ENCODE results near the gene C1QTNF6.
"Not testable (repeated sequence)": the region's sequence is repeated elsewhere in the genome, so short reads cannot be mapped to it uniquely, and the experiment has no call there.

C1QTNF6 gene

DNA sequence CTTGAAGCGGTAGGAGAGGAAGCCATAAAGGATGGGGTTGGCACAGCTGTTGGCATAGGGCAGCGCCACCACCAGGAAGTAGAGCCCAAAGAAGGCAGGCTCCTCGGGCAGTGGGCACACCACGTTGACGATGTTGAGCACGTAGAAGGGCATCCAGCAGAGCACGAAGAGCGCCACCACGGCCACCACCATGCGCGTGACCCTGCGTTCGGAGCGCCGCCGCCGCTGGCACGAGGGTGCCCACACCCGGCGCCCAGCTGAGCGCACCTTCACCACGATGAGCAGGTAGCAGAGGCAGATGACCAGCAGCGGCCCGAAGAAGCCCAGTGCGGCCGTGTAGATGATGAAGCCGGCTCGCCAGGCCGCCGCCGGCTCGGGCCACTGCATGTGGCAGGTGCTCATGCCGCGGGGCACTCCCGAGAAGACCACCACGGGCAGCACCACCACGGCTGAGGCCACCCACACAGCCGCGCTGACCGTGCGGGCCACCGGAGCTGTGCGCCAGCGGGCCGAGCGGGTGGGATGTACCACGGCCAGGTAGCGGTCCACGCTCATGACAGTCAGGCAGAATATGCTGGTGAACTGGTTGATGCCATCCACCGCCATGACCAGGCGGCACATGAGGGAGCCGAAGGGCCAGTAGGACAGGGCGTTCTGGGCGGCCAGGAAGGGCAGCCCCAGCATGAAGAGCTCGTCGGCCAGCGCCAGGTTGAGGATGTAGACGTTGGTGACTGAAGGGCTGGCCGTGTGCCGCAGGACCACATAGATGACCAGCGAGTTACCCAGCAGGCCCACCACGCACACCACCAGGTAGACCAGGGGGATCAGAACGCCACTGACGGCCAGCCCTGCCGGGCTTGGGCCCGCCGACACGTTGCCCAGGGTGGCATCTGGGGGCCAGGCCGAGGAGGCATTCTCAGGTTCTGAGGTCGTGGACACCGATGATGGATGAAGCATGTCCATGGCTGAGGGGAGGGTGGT is 19.1 kb upstream of the C1QTNF6 start:
- no peak for DNase-seq

DNA sequence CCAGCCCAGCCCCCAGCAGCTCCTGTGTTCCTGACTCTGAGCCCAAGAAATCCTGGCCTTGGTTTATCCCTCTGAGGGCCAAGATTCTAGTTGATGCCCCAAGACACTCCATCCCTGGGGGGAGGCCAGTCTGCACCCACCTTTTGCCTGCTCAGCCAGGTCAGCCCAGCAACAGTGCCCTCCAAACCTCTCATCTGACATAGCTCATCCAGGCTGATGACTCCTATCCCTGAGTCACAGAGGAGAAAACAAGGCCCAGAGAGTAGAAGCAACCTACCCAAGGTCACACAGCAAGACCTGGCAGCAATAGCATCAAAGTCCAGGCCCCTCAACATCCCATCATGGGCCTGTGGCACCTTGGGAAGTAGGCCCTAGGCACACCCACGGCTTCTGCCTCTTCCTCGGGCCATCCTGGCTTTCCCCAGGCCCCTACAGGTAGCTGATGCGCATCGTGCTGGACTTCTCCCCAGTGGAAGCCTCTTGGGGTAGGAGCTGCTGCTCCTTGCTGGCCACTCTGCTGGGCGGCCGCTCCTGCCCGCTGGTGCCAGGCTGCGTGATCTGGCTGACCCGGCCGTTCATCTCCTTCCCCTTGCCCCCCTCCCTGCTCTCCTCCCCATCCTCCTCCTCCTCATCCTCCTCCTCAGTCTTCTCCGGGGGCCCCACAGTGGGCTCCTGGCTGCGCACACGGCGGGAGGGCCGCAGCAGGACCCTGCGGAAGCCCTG is 18.2 kb upstream of the C1QTNF6 start:
- DNase-seq = no peak

DNA sequence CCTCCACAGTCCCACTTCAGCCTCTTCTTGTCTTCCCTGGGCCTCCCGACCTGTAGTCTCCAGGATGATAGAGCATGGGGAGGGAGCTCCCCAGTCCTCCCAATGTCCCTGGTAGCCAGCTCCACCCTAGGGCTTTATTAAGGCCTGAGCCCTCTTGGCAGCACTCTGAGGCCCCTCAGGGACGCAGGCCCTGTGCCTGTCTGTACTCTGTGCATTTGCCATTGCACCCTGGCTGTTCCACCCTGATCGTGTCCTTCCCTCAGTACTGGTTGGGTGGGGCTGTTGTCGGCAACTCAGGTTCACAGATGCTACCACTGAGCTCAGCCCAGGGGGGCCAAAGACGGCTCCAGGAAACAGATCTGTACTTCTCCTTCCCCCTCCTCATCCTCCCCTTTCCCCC is 17.0 kb upstream of the C1QTNF6 start:
- no peak for DNase-seq

- no peak for DNase-seq
These were observed 16.1 kb upstream of the C1QTNF6 start for GRCh38 chr22:37204045-37204655.

DNA sequence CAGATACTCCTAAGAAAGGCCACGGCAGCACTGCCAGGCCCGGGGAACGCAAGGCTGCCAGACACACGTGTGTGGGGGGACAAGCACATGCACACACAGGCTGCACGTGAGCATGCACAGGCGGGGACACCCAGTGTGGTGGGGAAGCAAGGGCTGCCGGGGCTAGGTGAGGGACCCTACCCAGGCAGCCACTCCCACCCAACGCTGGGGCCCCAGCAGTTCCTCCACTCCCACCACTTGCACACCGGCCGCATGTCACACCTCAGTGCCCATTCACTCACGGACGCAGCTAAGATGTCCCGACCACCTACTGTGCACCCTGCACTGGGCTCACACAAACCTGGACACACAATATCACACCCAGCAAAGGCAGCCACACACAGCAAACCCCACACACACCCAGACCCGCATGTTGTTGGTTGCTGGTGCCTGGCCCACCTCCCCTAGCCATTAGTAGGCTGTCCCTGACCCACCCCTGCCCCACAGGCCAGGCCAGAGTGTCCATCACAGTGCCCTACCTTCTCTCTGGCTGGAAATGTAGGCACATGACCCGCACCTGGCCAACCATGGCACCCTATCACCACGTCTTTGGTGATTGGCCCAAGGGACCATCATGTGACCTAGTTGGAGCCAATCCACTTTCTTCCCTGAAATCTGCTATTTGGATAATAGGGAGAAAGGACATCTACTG is 15.5 kb upstream of the C1QTNF6 start:
- DNase-seq = no peak

DNA sequence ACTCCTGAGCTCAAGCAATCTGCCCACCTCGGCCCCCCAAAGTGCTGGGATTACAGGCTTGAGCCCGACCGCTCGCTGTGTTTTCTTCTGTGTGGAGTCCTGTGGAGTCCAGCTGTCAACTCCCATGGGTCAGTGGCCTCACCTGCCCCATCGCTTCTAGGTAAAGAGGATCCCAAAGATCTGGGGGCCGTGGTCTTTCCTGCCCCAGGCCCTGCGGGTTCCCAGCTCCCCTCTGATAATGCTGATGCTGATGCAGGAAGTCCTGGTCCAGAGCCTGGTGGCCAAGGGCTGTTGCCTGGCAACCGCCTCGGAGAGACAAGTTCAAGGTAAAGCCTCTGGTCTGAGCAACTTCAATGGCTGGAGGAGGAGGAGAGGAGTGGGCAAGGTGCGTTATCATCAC is 14.7 kb upstream of the C1QTNF6 start:
- DNase-seq = no peak

GRCh38 chr22:37202001-37202555 is 14.0 kb upstream of the C1QTNF6 start:
- no peak for DNase-seq

DNA sequence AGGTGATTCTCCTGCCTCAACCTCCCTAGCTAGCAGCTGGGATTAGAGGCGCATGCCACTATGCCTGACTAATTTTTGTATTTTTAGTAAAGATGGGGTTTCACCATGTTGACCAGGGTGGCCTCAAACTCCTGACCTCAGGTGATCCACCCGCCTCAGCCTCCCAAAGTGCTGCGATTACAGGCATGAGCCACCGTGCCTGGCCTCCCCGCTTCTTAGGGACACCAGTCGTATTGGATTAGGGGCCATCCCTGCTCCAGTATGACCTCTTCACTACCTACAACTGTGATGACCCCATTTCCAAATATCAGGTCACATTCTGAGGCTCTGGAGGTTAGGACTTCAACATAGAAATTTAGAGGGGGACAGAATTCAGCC is 13.4 kb upstream of the C1QTNF6 start:
- not testable (repeated sequence) for DNase-seq

GRCh38 chr22:37199760-37200108 is 11.7 kb upstream of the C1QTNF6 start:
- peak in 1 of 14 donors; percentile 47 for DNase-seq

GRCh38 chr22:37199103-37199759 is 11.2 kb upstream of the C1QTNF6 start:
- DNase-seq = peak; percentile 88 to 100 (median 98)

DNA sequence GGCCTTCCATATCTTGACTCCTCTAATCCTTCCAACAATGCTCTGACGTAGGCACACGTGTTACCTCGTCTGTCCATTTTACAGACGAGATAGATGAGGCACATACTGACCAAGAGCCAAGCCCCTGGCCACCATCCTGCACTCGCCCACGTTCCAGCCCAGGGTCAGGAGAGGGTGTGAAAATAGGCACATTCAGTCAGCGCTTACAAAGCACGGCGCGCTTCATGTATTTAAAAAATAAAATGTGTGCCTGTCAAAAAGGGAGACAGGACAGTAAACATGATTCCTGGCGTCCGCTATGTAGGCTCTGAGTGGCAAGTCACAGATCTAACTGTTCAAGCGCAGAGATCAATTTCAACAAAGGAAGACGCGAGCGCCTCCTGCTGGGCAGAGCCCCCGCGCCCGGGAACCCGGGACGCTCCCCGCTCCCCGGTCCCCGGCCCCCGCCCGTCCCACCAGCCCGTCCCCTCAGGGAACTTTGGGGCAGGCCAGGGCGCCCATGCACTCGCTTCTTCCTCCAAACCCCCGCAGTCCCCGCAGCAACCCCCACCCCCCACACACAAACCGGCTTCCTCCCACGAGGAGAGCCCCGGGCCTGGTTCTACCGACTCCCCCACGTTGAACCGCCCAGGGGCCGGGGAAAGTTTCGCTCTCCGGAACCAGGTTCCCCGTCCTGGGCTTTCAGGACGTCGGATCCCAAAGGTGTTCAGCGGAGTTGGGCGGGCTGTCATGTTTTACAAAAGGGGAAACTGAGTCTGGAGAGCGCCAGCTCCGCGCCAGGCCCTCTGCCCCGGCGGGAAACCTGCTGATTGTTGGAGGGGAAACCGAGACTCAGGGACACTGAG is 10.4 kb upstream of the C1QTNF6 start:
- DNase-seq = peak in 12 of 14 donors; percentile 45 to 86 (median 68)

- peak in 6 of 14 donors; percentile 28 to 69 (median 58) for DNase-seq
These were observed 9.6 kb upstream of the C1QTNF6 start for GRCh38 chr22:37197451-37198257.

GRCh38 chr22:37196539-37197450 is 8.7 kb upstream of the C1QTNF6 start:
- DNase-seq = peak in 12 of 14 donors; percentile 28 to 82 (median 52)

DNA sequence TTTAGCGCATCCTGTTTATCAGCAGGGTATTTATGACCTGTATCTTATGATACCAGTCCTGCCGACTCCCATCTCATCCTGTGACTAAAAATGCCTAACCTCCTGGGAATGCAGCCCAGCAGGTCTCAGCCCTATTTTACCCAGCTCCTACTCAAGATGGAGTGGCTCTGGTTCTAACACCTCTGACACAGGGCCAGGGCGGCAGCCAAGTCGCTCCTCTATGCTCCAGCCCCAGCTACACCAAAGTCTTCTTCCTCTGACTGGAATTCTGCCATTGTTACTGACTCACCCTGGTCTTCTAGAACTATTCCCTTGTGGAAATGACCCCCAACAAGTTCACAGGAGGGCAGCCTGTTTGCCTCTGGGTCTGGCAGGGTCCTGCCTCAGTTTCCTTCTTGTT is 7.9 kb upstream of the C1QTNF6 start:
- DNase-seq = no peak

- DNase-seq = no peak
These were observed 6.7 kb upstream of the C1QTNF6 start for GRCh38 chr22:37194750-37195149.

GRCh38 chr22:37193629-37194191 is 5.7 kb upstream of the C1QTNF6 start:
- peak in 1 of 14 donors; percentile 26 for DNase-seq

DNA sequence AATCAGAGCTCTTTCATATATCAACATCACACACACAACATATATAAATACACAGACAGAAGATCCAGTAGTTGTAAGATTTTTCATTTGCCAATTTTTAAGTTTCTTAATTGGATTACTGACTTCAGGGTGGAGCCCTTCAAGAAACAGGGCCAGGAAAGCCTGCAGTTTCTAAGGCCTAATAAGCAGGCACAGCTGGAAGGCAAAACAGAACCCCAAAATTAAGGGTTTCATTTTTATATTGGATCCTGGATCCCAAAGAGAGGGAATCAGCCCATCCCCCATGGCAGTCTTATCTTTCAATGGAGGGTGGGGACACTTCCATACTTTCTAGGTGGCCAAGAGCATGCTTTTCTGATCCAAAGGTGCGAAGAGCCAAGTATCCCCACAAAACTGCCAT is 4.7 kb upstream of the C1QTNF6 start:
- DNase-seq = no peak

- no peak for DNase-seq
These were observed 4.2 kb upstream of the C1QTNF6 start for GRCh38 chr22:37192204-37192603.
